ENCODE data around the gene EGFL8. TPM values are rescaled to one million over a fixed set of nuclear protein-coding genes. Genes with fewer than 3 reads are reported as not detected.

EGFL8 gene
- total RNA-seq, 4 donors from 2014 or later: 2.6 to 79.4 (median 16.2) TPM

DNA sequence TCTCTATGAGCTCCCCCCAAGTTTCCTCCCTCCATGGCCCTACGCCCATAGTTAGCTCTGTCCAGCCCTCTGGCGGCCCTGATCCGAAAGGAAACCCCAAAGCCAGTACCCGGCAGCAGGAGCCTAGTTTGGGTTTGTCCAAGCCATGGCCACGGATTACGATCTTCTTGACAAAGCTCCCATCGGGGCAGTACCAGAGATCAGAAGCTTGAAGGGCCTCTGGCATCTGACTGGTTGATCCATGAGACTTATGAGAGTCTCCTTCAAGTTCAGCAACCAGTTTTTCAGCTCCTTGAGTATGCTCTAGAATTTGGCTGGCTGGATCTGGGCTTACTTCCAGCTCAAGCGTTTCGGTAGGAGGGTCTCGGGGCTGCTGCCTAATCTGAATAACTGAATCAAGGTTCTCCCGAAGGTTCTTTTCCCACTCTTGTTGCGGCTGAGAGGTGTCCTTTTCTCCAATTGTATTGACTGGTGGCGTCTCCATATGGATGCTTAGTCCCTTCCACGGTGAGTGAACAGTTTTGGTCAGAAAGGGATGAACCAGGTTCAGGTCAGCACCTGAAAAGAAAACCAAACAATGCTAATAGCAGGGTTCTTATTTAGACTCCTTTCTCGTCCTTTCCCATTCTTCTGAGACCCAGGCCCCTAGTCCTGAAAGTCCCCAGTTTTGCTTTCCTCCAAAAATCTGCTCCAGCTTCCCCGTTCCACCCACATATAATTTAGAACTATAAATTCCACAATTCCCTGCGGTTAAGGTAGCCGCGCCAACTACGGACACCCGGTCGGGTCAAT lies 34.9 kb upstream of the EGFL8 start:
- no peak for TF ChIP-seq POLR2A (IDR thresholded peaks at IDR 0.05)
- TF ChIP-seq, protein P1, sequence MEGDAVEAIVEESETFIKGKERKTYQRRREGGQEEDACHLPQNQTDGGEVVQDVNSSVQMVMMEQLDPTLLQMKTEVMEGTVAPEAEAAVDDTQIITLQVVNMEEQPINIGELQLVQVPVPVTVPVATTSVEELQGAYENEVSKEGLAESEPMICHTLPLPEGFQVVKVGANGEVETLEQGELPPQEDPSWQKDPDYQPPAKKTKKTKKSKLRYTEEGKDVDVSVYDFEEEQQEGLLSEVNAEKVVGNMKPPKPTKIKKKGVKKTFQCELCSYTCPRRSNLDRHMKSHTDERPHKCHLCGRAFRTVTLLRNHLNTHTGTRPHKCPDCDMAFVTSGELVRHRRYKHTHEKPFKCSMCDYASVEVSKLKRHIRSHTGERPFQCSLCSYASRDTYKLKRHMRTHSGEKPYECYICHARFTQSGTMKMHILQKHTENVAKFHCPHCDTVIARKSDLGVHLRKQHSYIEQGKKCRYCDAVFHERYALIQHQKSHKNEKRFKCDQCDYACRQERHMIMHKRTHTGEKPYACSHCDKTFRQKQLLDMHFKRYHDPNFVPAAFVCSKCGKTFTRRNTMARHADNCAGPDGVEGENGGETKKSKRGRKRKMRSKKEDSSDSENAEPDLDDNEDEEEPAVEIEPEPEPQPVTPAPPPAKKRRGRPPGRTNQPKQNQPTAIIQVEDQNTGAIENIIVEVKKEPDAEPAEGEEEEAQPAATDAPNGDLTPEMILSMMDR (IDR thresholded peaks at IDR 0.05): peak in 1 of 5 experiments; percentile 9
- peaks cover 0 to 10% (median 3%) of the 10 kb centered on the region in 4 donors for H3K36me3 ChIP-seq
- H3K9me3 ChIP-seq: no peaks in the 10 kb centered on the region
- peak overlapping the region; percentile 39 to 83 (median 58) for H3K4me3 ChIP-seq
- WGBS, 2 donors (ENCODE audit: low coverage in 1 of 2): 7 to 33% methylated on average over 5 to 22 of the region's 22 CpGs
- peak overlapping the region; percentile 91 to 92 (median 91) for H3K27ac ChIP-seq
- peaks cover 24 to 31% (median 26%) of the 10 kb centered on the region in 4 donors for H3K4me1 ChIP-seq
- DNase-seq: no peak
- no peaks in the 10 kb centered on the region for H3K27me3 ChIP-seq
- intact Hi-C loops (cut with DNase I; ENCODE audit: low total_unique reads): loop anchor here (1.0 kb wide), 1 partner anchor 24 kb away; no protein-coding TSS in a partner anchor
- in situ Hi-C loops (cut with MboI; ENCODE audit: low pct_ligation_motif_present in 1 of 4, low pct_unique_long_range_greater_than_20kb in 1 of 4, low sequenced_read_pairs in 3 of 4): no loop called here

DNA sequence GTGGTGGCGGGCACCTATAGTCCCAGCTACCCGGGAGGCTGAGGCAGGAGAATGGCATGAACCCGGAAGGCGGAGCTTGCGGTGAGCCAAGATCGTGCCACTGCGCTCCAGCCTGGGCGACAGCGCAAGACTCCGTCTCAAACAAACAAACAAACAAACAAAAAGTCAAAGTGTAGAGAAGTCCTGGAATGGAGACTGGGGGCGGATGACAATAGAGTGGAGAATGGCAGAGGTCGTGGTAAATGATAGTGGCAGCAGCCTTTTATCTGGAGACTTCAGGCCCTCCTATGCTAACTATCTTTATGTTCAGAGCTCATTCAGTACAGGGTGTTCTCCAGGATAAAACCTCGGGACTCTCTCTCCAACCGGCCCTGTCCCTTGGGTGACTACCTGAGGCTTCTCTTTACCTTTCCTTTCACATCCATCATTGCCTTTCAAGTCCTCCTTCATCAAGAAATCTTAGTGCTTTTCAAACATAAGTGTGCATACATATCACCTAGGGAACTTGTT lies 32.9 kb upstream of the EGFL8 start:
- in situ Hi-C loops (cut with MboI; ENCODE audit: low pct_ligation_motif_present in 1 of 4, low pct_unique_long_range_greater_than_20kb in 1 of 4, low sequenced_read_pairs in 3 of 4): no loop called here
- WGBS, 2 donors (ENCODE audit: low coverage in 1 of 2): 84 to 91% methylated on average over 14 of the region's 14 CpGs

DNA sequence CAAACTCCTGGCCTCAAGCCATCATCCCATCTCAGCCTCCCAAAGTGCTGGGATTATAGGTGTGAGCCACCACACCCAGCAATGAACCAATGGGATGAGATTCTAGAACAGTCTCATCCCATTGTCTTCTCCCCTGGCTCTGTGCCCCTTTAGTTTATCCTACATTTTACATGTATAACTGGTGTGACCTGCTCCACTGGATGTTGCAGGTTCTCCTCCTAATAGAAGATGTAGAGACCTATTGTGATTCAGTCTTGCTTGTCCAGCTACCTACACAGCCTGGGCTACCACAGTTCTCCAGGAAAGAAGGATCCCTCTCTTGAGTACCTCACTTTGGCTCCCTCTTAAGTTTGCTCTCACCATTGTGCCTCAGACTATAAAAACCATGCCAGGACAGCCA lies 32.3 kb upstream of the EGFL8 start:
- in situ Hi-C loops (cut with MboI; ENCODE audit: low pct_ligation_motif_present in 1 of 4, low pct_unique_long_range_greater_than_20kb in 1 of 4, low sequenced_read_pairs in 3 of 4) (no loop called here), intact Hi-C loops (cut with DNase I; ENCODE audit: low total_unique reads) (no loop called here)
- Histone ChIP-seq H3K4me1 (peaks cover 16 to 22% (median 19%) of the 10 kb centered on the region in 4 donors), H3K27me3 (no peaks in the 10 kb centered on the region), H3K4me3 (no peak overlapping the region), H3K36me3 (no peaks in the 10 kb centered on the region), H3K27ac (no peak overlapping the region), H3K9me3 (no peaks in the 10 kb centered on the region)
- TF ChIP-seq EP300 (IDR thresholded peaks at IDR 0.05; ENCODE audit: low read depth): no peak
- no peak for TF ChIP-seq POLR2AphosphoS5 (IDR thresholded peaks at IDR 0.05)
- TF ChIP-seq, protein P1 (IDR thresholded peaks at IDR 0.05): no peak
- TF ChIP-seq POLR2A (IDR thresholded peaks at IDR 0.05): no peak
- no peak for DNase-seq

More for the DNA sequence above, 32.9 kb upstream of the EGFL8 start:
- H3K9me3 ChIP-seq: no peaks in the 10 kb centered on the region
- H3K27me3 ChIP-seq: no peaks in the 10 kb centered on the region
- H3K36me3 ChIP-seq: peaks cover 0 to under 1% (median 0%) of the 10 kb centered on the region in 4 donors
- TF ChIP-seq POLR2AphosphoS5 (IDR thresholded peaks at IDR 0.05) (no peak), POLR2A (IDR thresholded peaks at IDR 0.05) (no peak)
- intact Hi-C loops (cut with DNase I; ENCODE audit: low total_unique reads): no loop called here
- no peak overlapping the region for H3K4me3 ChIP-seq
- no peak overlapping the region for H3K27ac ChIP-seq
- peaks cover 22 to 28% (median 25%) of the 10 kb centered on the region in 4 donors for H3K4me1 ChIP-seq
- DNase-seq: no peak

DNA sequence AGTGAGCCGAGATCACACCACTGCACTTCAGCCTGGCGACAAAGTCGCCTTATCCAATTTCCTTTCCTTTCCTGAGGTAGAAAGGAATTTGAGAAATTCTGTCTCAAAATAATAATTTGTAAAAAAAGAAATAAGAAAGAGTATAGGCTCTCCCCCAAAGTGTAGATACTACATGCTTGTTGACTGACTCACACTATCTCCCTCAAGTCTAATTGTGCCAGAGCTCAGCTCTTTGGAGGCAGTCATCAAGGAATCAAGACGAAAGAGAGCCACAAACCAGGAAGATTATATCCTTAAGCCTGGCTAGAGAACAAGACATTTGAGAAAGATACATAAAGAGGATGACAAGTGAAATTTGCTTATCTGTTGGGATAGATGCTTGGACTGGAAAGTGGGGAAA lies 30.6 kb upstream of the EGFL8 start:
- intact Hi-C loops (cut with DNase I; ENCODE audit: low total_unique reads) (no loop called here), in situ Hi-C loops (cut with MboI; ENCODE audit: low pct_ligation_motif_present in 1 of 4, low pct_unique_long_range_greater_than_20kb in 1 of 4, low sequenced_read_pairs in 3 of 4) (no loop called here)
- WGBS, 2 donors (ENCODE audit: low coverage in 1 of 2): 83% methylated on average over 4 of the region's 4 CpGs
- Histone ChIP-seq H3K9me3 (no peaks in the 10 kb centered on the region), H3K27me3 (no peaks in the 10 kb centered on the region), H3K36me3 (no peaks in the 10 kb centered on the region), H3K4me3 (no peak overlapping the region), H3K4me1 (peaks cover 8 to 13% (median 9%) of the 10 kb centered on the region in 4 donors), H3K27ac (no peak overlapping the region)
- DNase-seq: no peak
- TF ChIP-seq POLR2AphosphoS5 (IDR thresholded peaks at IDR 0.05): no peak
- no peak for TF ChIP-seq POLR2A (IDR thresholded peaks at IDR 0.05)
- no peak for TF ChIP-seq EP300 (IDR thresholded peaks at IDR 0.05; ENCODE audit: low read depth)
- TF ChIP-seq, protein P1 (IDR thresholded peaks at IDR 0.05): no peak
